Measurements from ENCODE around the gene EVI5. TPM values are rescaled to one million over a fixed set of nuclear protein-coding genes. Genes with fewer than 3 reads are reported as not detected.

The EVI5 gene
- total RNA-seq, 2 experiments from 2014 or later, result 25.7 to 27.9 TPM

- CTCF ChIA-PET, result interaction anchor here (0.7 to 5.0 kb wide), 14 partner anchors 9 to 177 kb away, joined by 3 to 51 read pairs (median 6); no protein-coding TSS in a partner anchor
- DNase-seq (no peak), ATAC-seq (no peak)
- H3K36me3 Mint-ChIP-seq (ENCODE audit: low read depth), result peaks cover 40% of the 10 kb centered on the region
- H3K4me1 Mint-ChIP-seq (ENCODE audit: low read depth), result peaks cover 24% of the 10 kb centered on the region
- TF ChIP-seq CTCF (IDR thresholded peaks at IDR 0.05), result no peak
- POLR2A ChIA-PET, result interaction anchor here (0.5 to 10.9 kb wide), 18 partner anchors 11 to 188 kb away, joined by 3 to 213 read pairs (median 4); no protein-coding TSS in a partner anchor
- no peaks in the 10 kb centered on the region for H3K9me3 Mint-ChIP-seq
- intact Hi-C loops (cut with micrococcal nuclease), result loop anchor here (2.0 to 5.0 kb wide), 3 partner anchors 52 to 110 kb away; no protein-coding TSS in a partner anchor
- H3K27ac Mint-ChIP-seq, result peak overlapping the region; percentile 92
- H3K4me3 Mint-ChIP-seq, result peak overlapping the region; percentile 98
- no peaks in the 10 kb centered on the region for H3K27me3 Mint-ChIP-seq
Observed at GRCh38 chr1:92487078-92487605, 297.8 kb downstream of the EVI5 start.

DNA sequence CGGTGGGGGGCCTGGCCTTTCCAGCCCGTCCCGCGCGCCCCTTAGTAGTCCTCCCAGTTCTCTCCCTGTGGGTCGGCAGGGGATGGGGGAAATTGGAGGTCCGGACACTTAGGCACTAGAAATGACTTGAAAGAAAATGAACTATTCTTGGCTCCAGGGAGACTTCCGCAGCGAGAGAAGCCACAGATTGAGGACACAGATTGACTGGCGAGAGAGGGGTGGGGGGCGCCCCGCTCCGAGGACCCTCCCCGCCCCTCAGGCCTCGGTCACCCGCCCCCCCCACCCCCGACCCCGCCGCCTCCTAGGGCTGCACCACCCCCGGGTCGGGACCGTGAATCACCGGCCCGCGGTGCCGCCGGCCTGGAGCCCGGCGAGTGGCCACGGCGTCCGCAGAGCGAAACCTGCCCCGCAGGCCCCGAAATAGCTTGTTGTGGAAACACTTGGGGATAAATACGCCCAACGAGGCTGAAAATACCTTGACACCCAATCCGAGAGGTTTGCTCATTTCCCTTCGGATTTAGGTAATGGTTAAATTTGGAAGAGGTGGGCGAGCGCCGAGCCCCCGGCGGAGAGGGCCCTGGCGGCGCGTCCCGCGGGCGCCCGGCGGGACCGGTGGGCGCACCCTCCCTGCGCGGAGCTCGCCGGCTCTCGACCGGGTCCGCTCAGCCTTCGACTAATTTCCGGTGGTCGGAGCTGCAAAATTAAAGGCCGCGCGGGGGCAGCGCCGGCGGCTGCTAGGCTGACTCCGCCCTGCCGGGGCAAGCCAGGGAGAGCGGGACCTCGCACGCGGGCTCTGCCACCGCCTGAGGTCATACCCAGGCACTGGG is 298.4 kb downstream of the EVI5 start, which contains the start of gene GFI1:
Gene GFI1, minus strand, starts transcription at position 675 of the 827 bp plus-strand sequence. CDS start 3,438 bp downstream, outside the sequence.
- intact Hi-C loops (cut with micrococcal nuclease), result loop anchor here (2.0 to 5.0 kb wide), 3 partner anchors 52 to 111 kb away; no protein-coding TSS in a partner anchor

DNA sequence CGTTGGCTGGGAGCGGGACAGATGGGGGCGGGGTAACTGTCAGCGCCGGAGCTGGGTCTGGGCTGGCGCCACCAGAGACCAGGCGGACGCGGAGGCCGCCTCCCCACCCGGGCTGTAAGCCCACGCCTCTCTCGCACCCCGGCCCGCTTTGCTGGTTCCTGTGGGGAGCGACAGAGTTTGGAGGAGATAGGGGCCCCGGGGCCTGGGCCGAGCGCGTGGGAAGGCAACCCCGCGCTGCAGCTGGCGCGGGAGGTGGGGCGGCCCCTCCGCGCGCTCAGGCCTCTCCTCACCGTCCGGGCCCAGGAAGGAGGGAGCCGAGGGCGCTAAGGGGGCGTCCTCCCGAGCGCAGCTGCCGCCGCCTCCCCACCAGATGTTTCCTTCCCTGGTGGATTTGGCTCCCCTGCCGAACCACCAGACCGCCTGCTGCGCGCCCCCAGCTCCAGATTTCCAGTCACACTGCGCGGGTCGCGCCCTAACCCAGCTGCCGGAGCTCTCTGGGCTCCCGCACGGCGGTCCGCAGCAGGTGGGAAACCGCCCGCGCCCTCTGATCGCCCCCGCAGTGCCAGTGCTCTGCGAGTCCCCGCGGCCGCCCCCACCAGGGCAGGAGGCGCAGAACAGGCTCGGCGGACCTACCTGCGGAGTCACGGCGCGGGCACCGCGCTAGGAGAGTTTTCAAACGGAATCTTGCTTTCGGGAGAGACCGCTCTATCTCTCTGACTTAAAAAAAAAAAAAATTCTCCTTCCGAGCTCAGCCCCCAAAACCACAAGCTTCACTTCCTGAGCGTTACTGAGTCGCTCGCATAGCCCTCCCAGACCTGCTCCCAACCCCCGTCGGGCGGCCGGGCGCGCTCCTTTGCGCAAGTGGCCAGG is 299.3 kb downstream of the EVI5 start:
- peak overlapping the region; percentile 98 for H3K27ac Mint-ChIP-seq
- TF ChIP-seq CTCF (IDR thresholded peaks at IDR 0.05), result peak; percentile 72
- ATAC-seq, result peak; percentile 57
- H3K9me3 Mint-ChIP-seq, result no peaks in the 10 kb centered on the region
- CTCF ChIA-PET, result interaction anchor here (0.6 to 5.0 kb wide), 35 partner anchors 7 to 416 kb away, joined by 3 to 51 read pairs (median 4); partner anchors contain the start of genes GLMN and RPAP2
- peak overlapping the region; percentile 98 for H3K4me3 Mint-ChIP-seq
- intact Hi-C loops (cut with micrococcal nuclease), result loop anchor here (2.0 to 5.0 kb wide), 3 partner anchors 53 to 112 kb away; no protein-coding TSS in a partner anchor
- peaks cover 54% of the 10 kb centered on the region for H3K36me3 Mint-ChIP-seq (ENCODE audit: low read depth)
- H3K27me3 Mint-ChIP-seq, result no peaks in the 10 kb centered on the region
- H3K4me1 Mint-ChIP-seq (ENCODE audit: low read depth), result peaks cover 28% of the 10 kb centered on the region
- POLR2A ChIA-PET, result interaction anchor here (0.6 to 10.9 kb wide), 39 partner anchors 10 to 403 kb away, joined by 3 to 213 read pairs (median 5); partner anchors contain the start of gene GLMN
- DNase-seq, result peak; percentile 95

More for the DNA sequence above, 298.4 kb downstream of the EVI5 start, which contains the start of gene GFI1:
- no peak for TF ChIP-seq CTCF (IDR thresholded peaks at IDR 0.05)
- DNase-seq (peak; percentile 92), ATAC-seq (peak; percentile 53)
- CTCF ChIA-PET, result interaction anchor here (0.6 to 5.0 kb wide), 24 partner anchors 8 to 603 kb away, joined by 3 to 51 read pairs (median 4); partner anchors contain the start of genes GLMN and RPAP2
- H3K9me3 Mint-ChIP-seq, result no peaks in the 10 kb centered on the region
- peak within 1 kb of the TSS; percentile 98 for H3K4me3 Mint-ChIP-seq
- H3K4me1 Mint-ChIP-seq (ENCODE audit: low read depth), result peaks cover 26% of the 10 kb centered on the region
- H3K27me3 Mint-ChIP-seq, result no peaks in the 10 kb centered on the region
- H3K36me3 Mint-ChIP-seq (ENCODE audit: low read depth), result peaks cover 47% of the 10 kb centered on the region
- peak within 1 kb of the TSS; percentile 98 for H3K27ac Mint-ChIP-seq
- POLR2A ChIA-PET, result interaction anchor here (0.5 to 10.9 kb wide), 29 partner anchors 10 to 404 kb away, joined by 3 to 213 read pairs (median 4); partner anchors contain the start of gene GLMN

DNA sequence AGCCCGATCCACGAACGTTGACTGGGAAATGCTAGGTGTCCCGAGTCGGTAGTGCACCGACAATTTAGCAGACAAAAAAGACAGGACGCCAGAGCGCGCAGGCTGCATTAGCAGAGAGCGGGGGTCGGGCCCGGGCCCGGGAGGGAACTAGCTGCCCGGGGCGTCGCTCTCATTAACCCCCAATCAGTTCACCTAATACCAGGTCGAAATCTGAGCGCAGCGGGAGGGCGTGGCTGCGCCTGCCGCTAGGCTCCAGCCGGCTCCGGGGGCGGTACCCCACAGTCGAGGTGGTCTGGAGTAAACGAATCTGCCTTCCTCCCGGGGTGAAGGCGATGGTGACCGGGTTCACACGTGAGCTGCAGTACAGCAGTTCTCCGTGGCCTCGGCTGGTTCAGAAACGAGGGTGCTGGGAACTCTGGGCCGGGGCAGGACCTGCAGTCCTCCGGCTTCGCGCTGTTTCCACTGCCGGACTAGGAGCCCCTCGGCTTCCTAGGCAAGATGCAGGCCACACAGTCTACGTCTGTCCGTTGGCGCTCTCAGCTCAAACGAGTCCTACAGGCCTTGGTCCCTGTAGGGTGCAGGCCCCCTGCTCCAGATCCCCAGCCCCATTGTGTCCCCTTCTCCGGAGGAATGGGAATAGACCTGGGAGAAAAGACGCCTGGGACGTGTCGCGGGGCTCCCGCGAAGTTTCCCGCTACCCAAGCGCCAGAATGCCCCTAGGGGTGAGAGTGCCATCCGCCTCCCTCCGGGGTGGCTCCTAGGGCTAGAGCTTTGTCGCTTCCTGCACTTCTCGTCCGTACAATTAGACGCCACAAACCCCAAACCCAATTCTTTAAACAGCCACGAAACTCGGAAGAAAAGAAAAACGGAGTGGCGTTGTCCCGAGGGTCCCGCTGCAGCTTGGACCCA is 300.2 kb downstream of the EVI5 start:
- Mint-ChIP-seq H3K36me3 (ENCODE audit: low read depth) (peaks cover 60% of the 10 kb centered on the region), H3K9me3 (no peaks in the 10 kb centered on the region), H3K27me3 (no peaks in the 10 kb centered on the region), H3K27ac (peak overlapping the region; percentile 98), H3K4me1 (ENCODE audit: low read depth) (peaks cover 34% of the 10 kb centered on the region), H3K4me3 (peak overlapping the region; percentile 98)
- no peak for TF ChIP-seq CTCF (IDR thresholded peaks at IDR 0.05)
- ATAC-seq (peak; percentile 26), DNase-seq (peak; percentile 91)
- ChIA-PET POLR2A (interaction anchor here (0.6 to 10.9 kb wide), 34 partner anchors 9 to 537 kb away, joined by 3 to 213 read pairs (median 5); partner anchors contain the start of gene GLMN), CTCF (interaction anchor here (0.6 to 5.0 kb wide), 30 partner anchors 10 to 344 kb away, joined by 3 to 51 read pairs (median 4); partner anchors contain the start of genes GLMN and RPAP2)
- intact Hi-C loops (cut with micrococcal nuclease), result loop anchor here (5.0 kb wide), 3 partner anchors 98 to 172 kb away; no protein-coding TSS in a partner anchor

Measured in activated CD8-positive, alpha-beta T cell treated with anti-CD3 and anti-CD28 coated beads for 36 hours (primary cell).